GM18867 (cell line): ENCODE results near the gene MKLN1.
"Not testable (repeated sequence)": the region's sequence is repeated elsewhere in the genome, so short reads cannot be mapped to it uniquely, and the experiment has no call there.

Experiments
- ATAC-seq: cut with Tn5 transposase; IDR thresholded peaks from one replicate; pipeline ENCODE4 v1.9.1; 2021; ENCODE audit warnings: mild to moderate bottlenecking, moderate library complexity; ENCODE audit not compliant: unreplicated experiment

MKLN1 gene

GRCh38 chr7:131307627-131308026, 20.0 kb upstream of the MKLN1 start:
- ATAC-seq: no peak

- ATAC-seq: no peak
Observed at GRCh38 chr7:131312838-131313237, 14.8 kb upstream of the MKLN1 start.

GRCh38 chr7:131320603-131321002, 7.1 kb upstream of the MKLN1 start:
- no peak for ATAC-seq

GRCh38 chr7:131321656-131322055, 6.0 kb upstream of the MKLN1 start:
- no peak for ATAC-seq

GRCh38 chr7:131322061-131322460, 5.6 kb upstream of the MKLN1 start:
- ATAC-seq: no peak

GRCh38 chr7:131322861-131323260, 4.8 kb upstream of the MKLN1 start:
- ATAC-seq: no peak

- ATAC-seq: no peak
Observed at GRCh38 chr7:131325179-131325840, 2.4 kb upstream of the MKLN1 start.

- ATAC-seq: no peak
Observed at GRCh38 chr7:131326576-131326975, 1.1 kb upstream of the MKLN1 start.

- ATAC-seq: peak; percentile 1
Observed at GRCh38 chr7:131327049-131327625, 539 bp upstream of the MKLN1 start.

- no peak for ATAC-seq
Observed at GRCh38 chr7:131328377-131329175, 900 bp downstream of the MKLN1 start.

- no peak for ATAC-seq
Observed at GRCh38 chr7:131329176-131329570, 1.5 kb downstream of the MKLN1 start.

GRCh38 chr7:131330299-131330698, 2.6 kb downstream of the MKLN1 start:
- ATAC-seq: no peak

GRCh38 chr7:131331806-131332205, 4.1 kb downstream of the MKLN1 start:
- no peak for ATAC-seq

- not testable (repeated sequence) for ATAC-seq
Observed at GRCh38 chr7:131332729-131333128, 5.1 kb downstream of the MKLN1 start.

GRCh38 chr7:131335639-131336381, 8.1 kb downstream of the MKLN1 start:
- ATAC-seq: no peak

- ATAC-seq: no peak
Observed at GRCh38 chr7:131336956-131337355, 9.3 kb downstream of the MKLN1 start.

GRCh38 chr7:131338173-131338572, 10.5 kb downstream of the MKLN1 start:
- ATAC-seq: no peak

- no peak for ATAC-seq
Observed at GRCh38 chr7:131338691-131339390, 11.2 kb downstream of the MKLN1 start.

GRCh38 chr7:131341690-131342089, 14.0 kb downstream of the MKLN1 start:
- no peak for ATAC-seq

- no peak for ATAC-seq
Observed at GRCh38 chr7:131342864-131343442, 15.3 kb downstream of the MKLN1 start.
